ENCODE measurements around the gene TIMM21. TPM values are rescaled to one million over a fixed set of nuclear protein-coding genes. Genes with fewer than 3 reads are reported as not detected.

TIMM21 gene
- total and polyA plus RNA-seq, 9 of the 15 experiments (the other 6 are each of a cell fraction or from before 2014, with no cell fraction given): 54.7 to 229 (median 83.3) TPM

GRCh38 chr18:74186661-74187060 is 38.3 kb downstream of the TIMM21 start (continued):
- TF ChIP-seq IRF9 (tag; IDR thresholded peaks at IDR 0.05) (no peak), MEIS2 (IDR thresholded peaks at IDR 0.05; ENCODE audit: partially characterized antibody) (peak; percentile 5), TFAP4 (CRISPR knock-in tag; IDR thresholded peaks at IDR 0.05; ENCODE audit: borderline replicate concordance) (no peak), ZNF785 (CRISPR knock-in tag; IDR thresholded peaks at IDR 0.05) (no peak)

DNA sequence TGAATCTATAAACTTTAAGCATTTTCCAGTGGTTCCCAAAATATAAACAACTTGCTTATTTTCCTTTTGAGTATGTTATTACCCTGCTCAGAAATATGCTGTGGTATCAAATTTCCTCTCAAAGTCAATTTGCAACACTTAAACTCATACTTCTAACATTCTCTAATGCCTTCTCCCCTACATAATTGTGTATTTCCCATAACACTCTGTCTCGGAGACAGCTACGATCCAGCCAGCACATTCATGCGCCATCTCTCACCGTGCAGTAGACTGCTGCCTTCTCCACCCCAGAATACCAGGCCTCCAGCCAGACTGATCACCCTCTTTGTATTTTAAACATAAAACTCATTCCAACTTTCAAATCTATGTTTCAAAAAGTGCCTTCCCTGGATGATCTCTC is 41.8 kb downstream of the TIMM21 start:
- H2AFZ ChIP-seq (ENCODE audit: low read depth, low read length): no peak overlapping the region
- ATAC-seq (no peak), FAIRE-seq (no peak)
- TF ChIP-seq FOXP1 (CRISPR knock-in tag; IDR thresholded peaks at IDR 0.05): no peak
- no peak for TF ChIP-seq NFXL1 (CRISPR knock-in tag; IDR thresholded peaks at IDR 0.05)
- TF ChIP-seq, protein P1, sequence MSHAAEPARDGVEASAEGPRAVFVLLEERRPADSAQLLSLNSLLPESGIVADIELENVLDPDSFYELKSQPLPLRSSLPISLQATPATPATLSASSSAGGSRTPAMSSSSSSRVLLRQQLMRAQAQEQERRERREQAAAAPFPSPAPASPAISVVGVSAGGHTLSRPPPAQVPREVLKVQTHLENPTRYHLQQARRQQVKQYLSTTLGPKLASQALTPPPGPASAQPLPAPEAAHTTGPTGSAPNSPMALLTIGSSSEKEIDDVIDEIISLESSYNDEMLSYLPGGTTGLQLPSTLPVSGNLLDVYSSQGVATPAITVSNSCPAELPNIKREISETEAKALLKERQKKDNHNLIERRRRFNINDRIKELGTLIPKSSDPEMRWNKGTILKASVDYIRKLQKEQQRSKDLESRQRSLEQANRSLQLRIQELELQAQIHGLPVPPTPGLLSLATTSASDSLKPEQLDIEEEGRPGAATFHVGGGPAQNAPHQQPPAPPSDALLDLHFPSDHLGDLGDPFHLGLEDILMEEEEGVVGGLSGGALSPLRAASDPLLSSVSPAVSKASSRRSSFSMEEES (CRISPR knock-in tag; IDR thresholded peaks at IDR 0.05): no peak
- TF ChIP-seq TRIM24 (IDR thresholded peaks at IDR 0.05): no peak
- TF ChIP-seq HNRNPK (IDR thresholded peaks at IDR 0.05; ENCODE audit: low read depth, low read length, poor library complexity, severe bottlenecking): no peak
- TF ChIP-seq SIX5 (IDR thresholded peaks at IDR 0.05; ENCODE audit: borderline replicate concordance in 1 of 2, insufficient read depth in 1 of 2, low read depth in 1 of 2, low read length in 2 of 2): no peak
- TF ChIP-seq ZNF449 (CRISPR knock-in tag; IDR thresholded peaks at IDR 0.05): no peak
- no peak for TF ChIP-seq SMAD4 (CRISPR knock-in tag; conservative IDR thresholded peaks at IDR 0.05)
- no peak for TF ChIP-seq FOXJ2 (tag; IDR thresholded peaks at IDR 0.05)
- TF ChIP-seq ZKSCAN3 (CRISPR knock-in tag; IDR thresholded peaks at IDR 0.05): no peak
- no peak for TF ChIP-seq RBFOX2 (IDR thresholded peaks at IDR 0.05; ENCODE audit: low read depth, low read length)
- no peak for TF ChIP-seq MECOM (CRISPR knock-in tag; IDR thresholded peaks at IDR 0.05)
- no peak for TF ChIP-seq TCF7 (IDR thresholded peaks at IDR 0.05; ENCODE audit: borderline replicate concordance)
- TF ChIP-seq ZNF778 (CRISPR knock-in tag; IDR thresholded peaks at IDR 0.05): no peak
- no peak for TF ChIP-seq CREBBP (IDR thresholded peaks at IDR 0.05; ENCODE audit: low read depth, low read length)

More for the DNA sequence above, 41.8 kb downstream of the TIMM21 start:
- no TSS peak for BruUV-seq (replicated peaks)
- Histone ChIP-seq H3K4me3 (no peak overlapping the region), H3K9me1 (ENCODE audit: control insufficient read depth, insufficient read depth, low read length) (no peaks in the 10 kb centered on the region), H3K4me2 (ENCODE audit: insufficient read depth, low read length) (no peak overlapping the region), H3K9ac (ENCODE audit: insufficient read depth in 1 of 2, low read depth in 2 of 2, low read length in 2 of 2) (no peak overlapping the region), H3K36me3 (ENCODE audit: control insufficient read depth, insufficient read depth, low read length) (no peaks in the 10 kb centered on the region), H3K9me3 (replicated peaks; ENCODE audit: control insufficient read depth, insufficient read depth, low read depth, low read length) (no peaks in the 10 kb centered on the region), H3K27ac (ENCODE audit: extremely low read depth, low read depth, low read length) (no peak overlapping the region), H3K27me3 (ENCODE audit: control insufficient read depth in 2 of 2, insufficient read depth in 2 of 2, low read length in 2 of 2) (peaks cover 0 to 5% of the 10 kb centered on the region in 2 experiments; a peak in 1 of 5 replicates), H3K4me1 (replicated peaks in 1 of 2; ENCODE audit: control insufficient read depth in 2 of 2, insufficient read depth in 2 of 2, low read length in 2 of 2) (no peaks in the 10 kb centered on the region; a peak in 2 of 5 replicates), H4K20me1 (replicated peaks; ENCODE audit: control insufficient read depth, insufficient read depth, low read length) (no peaks in the 10 kb centered on the region), H3K79me2 (ENCODE audit: control insufficient read depth, insufficient read depth, low read length) (no peaks in the 10 kb centered on the region)
- WGBS (ENCODE audit: insufficient coverage, low coverage, missing lambda C conversion rate): 57% methylated on average over 3 of the region's 4 CpGs
- in situ Hi-C loops (cut with MboI) (no loop called here), intact Hi-C loops (cut with micrococcal nuclease) (no loop called here)
- ChIA-PET POLR2A (no interaction called here), CTCF (ENCODE audit: low intra/inter-chr PET ratio) (no interaction called here)
- no peak for DNase-seq (ENCODE audit: extremely low read depth in 1 of 4, low spot score in 3 of 4)

All from K562 (cell line).